ENCODE data around the gene SEMA3D.

Gene SEMA3D

GRCh38 chr7:85186521-85187241, at the start of gene SEMA3D:
Gene SEMA3D, minus strand, starts transcription at chr7:85187056. Its CDS starts 65,165 bp downstream, at chr7:85121891.
- peak; percentile 24 for DNase-seq

- DNase-seq: no peak
These were observed 47.9 kb upstream of the SEMA3D start for GRCh38 chr7:85234730-85235129.

GRCh38 chr7:85232068-85232467, 45.2 kb upstream of the SEMA3D start:
- no peak for DNase-seq

DNA sequence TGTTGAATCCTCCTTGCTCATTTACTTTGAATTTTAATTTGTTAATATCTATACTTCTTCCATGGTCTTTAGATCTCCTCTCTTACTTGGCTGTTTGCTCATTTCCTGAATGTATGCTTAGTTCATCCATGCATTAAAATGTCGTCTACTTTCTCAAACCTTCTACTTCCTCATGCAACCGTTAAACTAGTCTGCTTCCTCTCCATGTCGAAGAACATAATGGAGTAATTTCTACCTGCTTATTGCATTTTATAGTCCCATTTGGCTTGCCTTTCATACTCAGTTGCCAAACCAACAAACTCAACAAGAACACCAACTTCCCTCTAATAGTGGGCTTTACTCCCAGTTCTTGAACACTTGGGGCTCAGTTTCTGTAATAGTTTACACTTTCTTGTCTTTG, 43.8 kb upstream of the SEMA3D start:
- DNase-seq: no peak

DNA sequence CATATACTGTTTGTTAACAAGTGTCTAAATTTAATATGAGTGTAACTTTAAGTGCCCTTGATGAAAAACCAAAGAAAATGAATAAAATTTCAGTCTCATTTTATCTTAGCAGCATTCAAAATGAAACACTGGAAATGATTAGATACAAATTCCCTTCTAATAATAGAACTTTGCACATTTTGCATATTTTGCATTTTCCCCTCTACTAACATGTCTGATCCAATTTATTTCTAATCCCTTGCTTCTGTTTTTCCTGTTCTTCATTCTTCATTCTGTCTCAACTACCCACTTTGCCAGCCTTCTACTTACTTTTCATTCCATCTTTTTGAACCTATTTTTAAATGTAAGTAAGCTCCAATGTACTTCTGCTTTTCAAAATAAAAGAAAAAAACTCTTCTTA, 42.7 kb upstream of the SEMA3D start:
- no peak for DNase-seq

- DNase-seq: no peak
These were observed 39.7 kb upstream of the SEMA3D start for GRCh38 chr7:85226361-85227085.

- DNase-seq: no peak
These were observed 37.3 kb upstream of the SEMA3D start for GRCh38 chr7:85224171-85224570.

DNA sequence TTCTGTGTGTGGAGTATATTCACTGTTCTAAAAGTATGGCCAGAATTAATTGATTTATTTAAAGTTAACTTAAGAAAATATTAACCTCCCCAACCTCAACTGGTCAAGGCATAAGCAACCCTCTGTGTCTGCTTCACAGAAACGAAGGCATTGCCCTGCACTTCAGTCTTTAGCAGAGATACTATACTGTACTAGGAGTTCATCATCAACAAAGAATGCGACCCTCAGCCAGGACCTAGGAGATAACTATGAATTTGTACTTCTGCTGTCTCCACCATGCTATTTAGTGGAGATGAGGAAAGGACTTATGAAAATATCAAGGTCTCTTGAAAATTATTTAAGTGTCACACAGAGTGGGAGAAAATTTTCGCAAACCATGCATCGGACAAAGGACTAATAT, 35.7 kb upstream of the SEMA3D start:
- DNase-seq: no peak

DNA sequence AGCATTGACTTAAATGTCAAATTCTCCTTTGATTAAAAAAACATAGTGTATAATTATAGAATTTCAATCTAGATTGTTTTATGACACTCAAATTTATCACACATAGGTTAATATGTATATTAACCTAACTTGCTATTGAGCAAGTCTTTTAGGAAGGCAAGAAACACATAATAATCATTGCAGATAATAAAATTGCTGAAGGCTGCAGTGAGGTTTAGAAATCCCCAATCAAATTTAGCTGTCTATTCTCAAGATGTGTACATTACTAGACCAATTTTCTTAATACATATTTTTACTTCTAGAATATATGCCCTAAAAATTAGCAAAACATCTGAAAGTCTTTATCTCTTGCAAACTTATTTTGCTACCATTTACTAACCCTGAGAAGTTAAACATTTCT, 34.9 kb upstream of the SEMA3D start:
- no peak for DNase-seq

DNA sequence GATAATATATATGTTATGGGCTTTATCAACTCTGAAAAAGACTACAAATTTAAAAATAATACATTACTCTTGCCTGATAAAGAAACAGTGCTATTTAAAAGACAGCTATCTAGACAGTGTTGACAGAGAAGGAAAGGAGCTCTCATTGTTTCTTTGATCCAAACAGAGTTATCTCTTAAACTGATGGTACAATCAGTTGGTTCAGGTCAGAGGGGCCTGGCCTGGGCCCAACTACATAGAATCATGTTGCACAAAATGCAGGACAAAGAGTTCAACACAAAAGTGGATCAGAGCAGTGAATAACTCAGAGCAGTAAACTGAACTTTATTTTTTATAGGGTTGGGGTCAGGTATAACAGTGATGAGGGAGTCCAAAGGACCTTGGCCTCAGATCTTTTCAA, 33.8 kb upstream of the SEMA3D start:
- DNase-seq: no peak

GRCh38 chr7:85220023-85220422, 33.2 kb upstream of the SEMA3D start:
- DNase-seq: no peak

GRCh38 chr7:85217085-85217484, 30.2 kb upstream of the SEMA3D start:
- DNase-seq: no peak

DNA sequence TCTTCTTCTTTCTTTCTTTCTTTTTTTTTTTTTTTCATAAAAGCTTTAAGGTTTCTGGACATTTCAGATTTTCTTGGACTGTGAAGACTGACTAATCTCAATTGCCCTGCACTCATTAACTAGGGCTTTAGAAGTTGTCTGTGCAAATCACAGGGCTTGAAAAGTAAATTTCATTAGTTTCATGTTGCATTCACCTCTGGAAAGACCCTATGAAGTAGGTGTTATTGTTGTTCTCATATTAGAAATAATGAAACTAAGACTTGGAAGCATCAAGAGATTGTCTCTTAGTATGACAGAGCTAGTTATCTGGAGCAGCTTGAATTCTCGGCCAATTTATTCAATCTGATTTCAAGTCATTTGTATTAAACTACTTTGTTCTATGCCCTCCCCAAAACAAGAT, 28.2 kb upstream of the SEMA3D start:
- no peak for DNase-seq

DNA sequence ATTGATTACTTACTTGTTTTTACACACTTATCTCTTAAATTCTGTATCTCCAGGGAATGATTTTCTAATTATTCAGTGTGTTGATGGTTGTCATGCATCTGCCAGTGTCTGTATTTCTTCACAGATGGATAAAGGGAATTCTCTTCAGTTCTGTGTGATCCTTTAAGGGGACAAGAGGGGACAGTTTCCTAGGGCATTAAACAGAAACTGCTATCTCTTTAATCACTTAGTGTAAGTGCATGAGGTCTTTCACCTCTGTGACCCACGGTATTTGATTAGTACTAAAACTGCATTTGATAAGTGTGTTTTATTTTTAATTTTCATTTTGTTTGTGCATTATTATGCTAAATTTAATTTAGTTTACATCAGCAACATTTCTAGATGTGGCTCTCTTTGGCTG, 26.6 kb upstream of the SEMA3D start:
- no peak for DNase-seq

GRCh38 chr7:85205754-85206153, 18.9 kb upstream of the SEMA3D start:
- DNase-seq: no peak

GRCh38 chr7:85204496-85204895, 17.6 kb upstream of the SEMA3D start:
- no peak for DNase-seq

DNA sequence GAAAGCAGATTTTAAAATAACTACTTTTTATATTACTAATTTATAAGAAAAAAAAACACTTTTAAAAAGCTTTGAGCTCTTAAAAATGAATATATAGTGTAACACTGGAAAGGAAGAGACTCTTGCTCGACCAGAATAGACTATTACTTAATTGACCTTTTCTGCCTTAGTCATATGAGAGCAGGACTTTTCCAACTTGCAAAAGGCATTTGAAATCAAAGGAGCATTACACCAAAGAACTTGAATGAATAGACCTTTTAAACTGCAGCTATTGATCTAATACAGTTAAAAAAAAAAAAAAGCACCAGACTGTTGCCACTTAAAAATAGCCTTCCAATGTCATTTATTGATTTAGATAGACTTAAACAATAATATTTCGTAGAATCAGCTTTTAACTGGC, 17.2 kb upstream of the SEMA3D start:
- DNase-seq: no peak

DNA sequence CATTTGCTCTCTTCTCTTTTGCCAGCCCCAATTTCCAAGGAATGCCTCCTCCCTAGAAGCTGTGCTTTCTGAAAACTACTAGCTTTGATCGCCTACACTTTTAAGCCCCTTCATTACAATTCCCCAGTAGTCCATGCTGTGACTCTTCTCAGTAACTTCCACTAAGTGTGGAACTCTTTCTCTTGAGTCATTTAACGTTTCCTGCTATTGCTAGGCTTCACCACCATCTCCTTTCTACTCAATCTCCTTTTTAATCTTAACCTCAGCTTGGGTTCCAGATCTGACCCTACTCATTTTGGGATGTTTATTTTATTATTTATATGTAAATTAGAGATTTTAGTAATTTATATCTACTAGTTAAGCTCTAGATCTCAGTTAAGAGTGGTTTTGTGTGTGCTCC, 14.4 kb upstream of the SEMA3D start:
- DNase-seq: no peak

DNA sequence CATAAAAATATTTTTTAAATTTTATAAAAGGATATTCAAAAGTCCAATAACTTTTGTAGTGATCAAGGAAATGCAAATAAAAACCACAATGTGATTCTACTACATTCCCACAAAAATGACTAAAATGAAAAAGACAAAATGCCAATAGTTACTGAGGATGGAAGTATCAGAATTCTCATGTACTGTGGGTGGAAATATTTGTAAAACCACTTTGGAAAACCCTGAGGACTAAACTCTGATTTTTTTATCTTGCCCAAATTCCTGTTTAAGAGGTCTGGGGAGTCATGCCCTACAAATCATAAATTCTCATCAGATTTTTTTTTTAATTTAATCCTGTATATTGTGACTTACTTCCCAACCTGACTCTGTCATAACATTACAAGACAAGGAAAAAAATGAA, 9.8 kb upstream of the SEMA3D start:
- no peak for DNase-seq

DNA sequence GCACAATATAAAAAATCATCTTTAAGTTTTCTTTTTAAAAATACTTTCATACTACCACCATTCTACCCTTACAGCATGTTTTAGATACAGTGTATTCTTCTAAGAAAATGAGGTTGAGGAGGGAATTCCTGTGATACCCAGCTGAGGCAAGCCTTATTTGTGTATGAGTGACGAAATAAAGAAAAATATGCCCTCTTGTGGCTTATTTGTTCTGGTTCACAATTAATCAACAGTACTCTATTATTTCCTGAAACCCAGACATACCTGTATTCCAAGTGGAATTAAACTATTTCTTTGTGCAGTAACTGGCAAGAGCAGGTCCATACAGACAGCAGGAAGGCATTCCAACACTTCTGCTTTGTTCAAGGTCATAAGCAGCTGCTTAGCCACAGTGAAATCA, 4.5 kb upstream of the SEMA3D start:
- DNase-seq: no peak

DNA sequence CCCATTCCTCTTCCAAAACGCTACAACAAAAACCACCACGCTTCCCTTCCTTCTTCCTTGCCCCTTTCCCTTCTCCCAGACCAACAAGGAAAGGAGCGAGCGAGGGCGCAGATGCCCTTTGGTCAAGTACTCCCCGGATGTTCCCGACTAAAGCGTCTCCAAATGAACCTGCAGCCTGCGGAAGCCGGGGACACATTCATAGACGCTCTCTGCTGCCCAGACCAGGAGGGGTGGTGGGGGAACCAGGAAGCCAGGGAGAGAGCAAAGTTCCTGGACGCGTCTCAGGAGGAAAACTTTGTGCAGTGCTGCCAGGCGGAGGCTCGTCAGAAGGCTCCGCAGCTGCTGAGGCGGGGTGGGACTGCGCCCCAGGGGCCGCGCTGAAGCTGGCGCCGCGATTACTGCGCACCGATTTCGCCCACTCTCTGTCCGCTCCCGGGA, 754 bp downstream of the SEMA3D start:
- DNase-seq: peak; percentile 3

GRCh38 chr7:85185424-85186082, 1.3 kb downstream of the SEMA3D start:
- DNase-seq: no peak

DNA sequence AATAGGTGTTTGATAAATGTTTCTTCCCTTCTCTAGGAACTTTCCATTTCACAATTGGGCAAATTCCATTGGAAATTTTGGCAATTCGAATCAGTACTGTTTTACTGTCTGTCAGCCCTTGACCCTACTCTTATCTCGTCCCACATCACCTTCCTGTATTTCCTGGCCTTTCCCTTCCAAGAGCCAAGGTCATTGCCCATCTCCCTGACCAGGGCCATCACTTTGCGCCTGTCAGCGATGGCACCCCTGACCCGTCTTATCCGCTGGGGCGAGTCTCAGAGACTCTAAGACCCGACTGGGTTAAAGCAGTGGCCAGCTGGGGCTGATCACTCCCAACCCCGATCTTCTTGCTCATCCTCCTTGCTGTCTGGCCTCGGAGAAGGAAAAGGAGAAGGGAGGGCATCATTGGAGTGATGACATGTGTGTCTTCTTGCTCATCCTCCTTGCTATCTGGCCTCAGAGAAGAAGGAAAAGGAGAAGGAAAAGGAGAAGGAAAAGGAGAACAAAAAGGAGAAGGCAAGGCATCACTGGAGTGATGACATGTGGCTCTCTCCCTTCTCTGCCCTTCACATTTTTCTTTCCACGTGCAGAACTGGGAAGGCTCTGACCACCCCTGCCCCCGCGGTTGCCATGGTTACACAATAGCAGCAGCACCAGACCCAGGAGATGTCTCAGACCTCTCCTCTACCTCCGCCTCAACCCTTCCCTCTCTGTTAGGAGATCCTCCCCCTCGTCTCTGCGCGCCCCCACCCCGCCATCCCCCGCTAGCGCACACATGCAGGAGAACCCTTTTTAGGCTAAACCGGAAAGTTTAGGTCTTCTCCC, 2.0 kb downstream of the SEMA3D start:
- DNase-seq: no peak

Data from NCI-H345 (cell line).